Heart left ventricle (tissue), 16 donors: ENCODE measurements around the gene TMBIM1. TPM values are rescaled to one million over a fixed set of nuclear protein-coding genes. Genes with fewer than 3 reads are reported as not detected.

Experiments
- ATAC-seq, 4 donors: fragments of 200-7000 bp; cut with Tn5 transposase; one replicate each; pipeline ENCODE4 v1.9.1; 2020 to 2022; ENCODE audit warnings: moderate library complexity in 4 of 4, mild to moderate bottlenecking in 3 of 4, moderate number of reproducible peaks in 1 of 4
- DNase-seq, 5 donors: peaks; one replicate each; pipeline ENCODE4 v3.0.0-alpha.2; 2020
- H3K27ac ChIP-seq, 12 donors: fragments of 200-600 bp; sonication (generic) in 4 of 12; one replicate each; pipeline versions ENCODE4 v1.5.0 to v1.8.0; 2016 to 2022; ENCODE audit warnings: mild to moderate bottlenecking in 2 of 12
- H3K27me3 ChIP-seq, 9 donors: fragments of 200-600 bp; sonication (generic) in 2 of 9; one replicate each; pipeline versions ENCODE4 v1.5.1 to v1.8.0; 2016 to 2022; ENCODE audit warnings: mild to moderate bottlenecking in 3 of 9
- H3K36me3 ChIP-seq, 9 donors: fragments of 200-600 bp; sonication (generic) in 2 of 9; one replicate each; pipeline versions ENCODE4 v1.5.0 to v1.8.0; 2018 to 2022; ENCODE audit warnings: mild to moderate bottlenecking in 2 of 9
- H3K4me1 ChIP-seq, 12 donors: fragments of 200-600 bp; sonication (generic) in 4 of 12; one replicate each; pipeline versions ENCODE4 v1.5.0 to v1.8.0; 2016 to 2022; ENCODE audit warnings: mild to moderate bottlenecking in 3 of 12
- H3K4me3 ChIP-seq, 12 donors: fragments of 200-600 bp; sonication (generic) in 4 of 12; one replicate each; pipeline versions ENCODE4 v1.5.0 to v1.8.0; 2017 to 2022; ENCODE audit warnings: mild to moderate bottlenecking in 9 of 12, moderate library complexity in 4 of 12
- H3K9me3 ChIP-seq, 12 donors: fragments of 200-600 bp; sonication (generic) in 4 of 12; one replicate each; pipeline versions ENCODE4 v1.5.0 to v1.8.0; 2016 to 2022; ENCODE audit warnings: mild to moderate bottlenecking in 1 of 12
- CTCF ChIP-seq, 12 donors: fragments of 200-600 bp; sonication (generic) in 4 of 12; IDR thresholded peaks; one replicate each; pipeline versions ENCODE4 v1.5.0 to v1.8.0; 2018 to 2022; ENCODE audit warnings: antibody characterized with exemption in 12 of 12, mild to moderate bottlenecking in 5 of 12
- POLR2A ChIP-seq, 2 donors: fragments of 450-650 bp; IDR thresholded peaks; one replicate each; pipeline ENCODE4 v1.6.1; 2017; ENCODE audit warnings: antibody characterized with exemption in 2 of 2, mild to moderate bottlenecking in 2 of 2, moderate library complexity in 2 of 2
- WGBS, 4 donors: extraction: QIAGEN DNeasy Blood & Tissue Kit in 2 of 4; methylation state at CpG; one replicate each; pipeline versions ENCODE4 v1.1.5 to v1.1.7; 2013 to 2018; 5-methylcytosine and 5-hydroxymethylcytosine counted together
- intact Hi-C, 10 donors: fragments of 100-400 bp; cut with DNase I; formaldehyde crosslinking; loops; one replicate each; pipeline versions ENCODE4 v1.11.1 to v1.14.2; 2022
- polyA plus RNA-seq, 2 donors: library from polyadenylated mRNA; stranded (reverse); fragments of 200-250 nt; gene quantifications; one replicate each; pipeline ENCODE4 v1.2.3, GENCODE V29; 2013
- total RNA-seq, 9 donors: library from RNA; depleted of rRNA in 2 of 9; stranded (reverse); fragments of >200 nt in 2 of 9; fragmentation: NEBNext Ultra II Directional in 3 of 9; extraction: Animal tissue kit (Norgen Biotek cat#: 25700) in 3 of 9; gene quantifications; one replicate each; pipeline versions ENCODE4 v1.1.0 to v1.2.4, GENCODE V29; 2016 to 2023
- donor health status: ischemic (EF 13 %, LVEDD 7.1; RV severe dilation, severe dysfunction).
- donor health status: healthy with polysubstance abuse.
- donor health status: DM: no; HTN: yes; CAD: no.
- donor health status: DM: no; HTN: no; CAD: no.
- donor health status: ischemic (EF 25% LVEDD 6.9; RV normal size, moderate dysfunction).
- donor health status: ischemic (EF 25% LVEDD 5.7; RV mildly dilated, moderate dysfunction).
- donor health status: healthy.
- donor health status: DM: yes; HTN: yes; CAD: no.
- donor health status: ischemic (EF 35%, LVEDD 5.7; RV mildly dilated, moderate dysfunction).
- donor health status: nonischemic (EF 11% LVEDD 7.7; RV severe dilation, severe dysfunction).
- donor health status: DM: yes; HTN: yes; CAD: no.
- donor health status: PGD.
- donor health status: ischemic (EF 29% LVEDD 5.4; RV normal size, mild dysfunction).
- donor health status: nonischemic (EF 23%, LVEDD 6.1; RV moderate dilation, normal function).

Gene TMBIM1
- total and polyA plus RNA-seq, 11 donors: 41.8 to 208 (median 126) TPM

- 73 to 90% (median 86%) methylated on average over 6 of the region's 6 CpGs for WGBS, 4 donors
- intact Hi-C loops: loop anchor here in 7 of 10 donors (2.0 to 5.0 kb wide), 4 partner anchors 33 to 69 kb away; partner anchors contain the start of gene ARPC2 (in 1 of the 7)
- H3K36me3 ChIP-seq: peaks cover 0 to 68% (median 60%) of the 10 kb centered on the region in 9 donors
These were observed 36.9 kb downstream of the TMBIM1 start for GRCh38 chr2:218255446-218255845.

GRCh38 chr2:218253232-218253625 is 39.1 kb downstream of the TMBIM1 start:
- no peak for TF ChIP-seq POLR2A (IDR thresholded peaks at IDR 0.05)
- Histone ChIP-seq H3K27me3 (no peaks in the 10 kb centered on the region), H3K4me3 (no peak overlapping the region), H3K4me1 (peaks cover 0 to 28% (median 6%) of the 10 kb centered on the region in 12 donors), H3K27ac (peak overlapping the region in 3 of 12 donors; percentile 18 to 52 (median 50)), H3K36me3 (peaks cover 8 to 90% (median 82%) of the 10 kb centered on the region in 9 donors), H3K9me3 (no peaks in the 10 kb centered on the region)
- DNase-seq: no peak
- ATAC-seq: no peak
- intact Hi-C loops: loop anchor here in 1 of 10 donors (5.0 kb wide), 1 partner anchor 66 kb away; no protein-coding TSS in a partner anchor
- 77 to 90% (median 80%) methylated on average over 5 of the region's 5 CpGs for WGBS, 4 donors

More at GRCh38 chr2:218255446-218255845, 36.9 kb downstream of the TMBIM1 start:
- H3K27me3 ChIP-seq: no peaks in the 10 kb centered on the region
- DNase-seq (no peak), ATAC-seq (no peak)
- no peak for TF ChIP-seq CTCF (IDR thresholded peaks at IDR 0.05)
- TF ChIP-seq POLR2A (IDR thresholded peaks at IDR 0.05): no peak
- H3K4me3 ChIP-seq: no peak overlapping the region
- peaks cover 0 to 50% (median 28%) of the 10 kb centered on the region in 12 donors for H3K4me1 ChIP-seq
- no peak overlapping the region for H3K27ac ChIP-seq
- no peaks in the 10 kb centered on the region for H3K9me3 ChIP-seq

GRCh38 chr2:218252509-218253231 is 39.6 kb downstream of the TMBIM1 start:
- H3K27ac ChIP-seq: peak overlapping the region in 6 of 12 donors; percentile 4 to 52 (median 30)
- TF ChIP-seq POLR2A (IDR thresholded peaks at IDR 0.05) (no peak), CTCF (IDR thresholded peaks at IDR 0.05) (no peak)

GRCh38 chr2:218249691-218250090 is 42.6 kb downstream of the TMBIM1 start:
- no peaks in the 10 kb centered on the region for H3K27me3 ChIP-seq
- intact Hi-C loops: loop anchor here in 1 of 10 donors (5.0 kb wide), 1 partner anchor 62 kb away; no protein-coding TSS in a partner anchor
- WGBS, 4 donors: 93 to 96% (median 94%) methylated on average over 13 of the region's 13 CpGs
- no peak overlapping the region for H3K4me3 ChIP-seq
- no peaks in the 10 kb centered on the region for H3K9me3 ChIP-seq
- ATAC-seq: no peak
- no peak for DNase-seq
- TF ChIP-seq CTCF (IDR thresholded peaks at IDR 0.05) (no peak), POLR2A (IDR thresholded peaks at IDR 0.05) (no peak)
- peaks cover 8 to 100% (median 100%) of the 10 kb centered on the region in 9 donors for H3K36me3 ChIP-seq
- H3K4me1 ChIP-seq: peaks cover 0 to 20% (median 3%) of the 10 kb centered on the region in 12 donors
- no peak overlapping the region for H3K27ac ChIP-seq

More at GRCh38 chr2:218252509-218253231, 39.6 kb downstream of the TMBIM1 start:
- DNase-seq (peak in 1 of 5 donors; percentile 43), ATAC-seq (peak in 3 of 4 donors; percentile 40 to 80 (median 52))
- Histone ChIP-seq H3K27me3 (no peaks in the 10 kb centered on the region), H3K9me3 (no peaks in the 10 kb centered on the region), H3K4me3 (no peak overlapping the region), H3K36me3 (peaks cover 8 to 96% (median 88%) of the 10 kb centered on the region in 9 donors), H3K4me1 (peaks cover 0 to 23% (median 4%) of the 10 kb centered on the region in 12 donors)
- 57 to 81% (median 73%) methylated on average over 7 of the region's 7 CpGs for WGBS, 4 donors
- intact Hi-C loops: loop anchor here in 1 of 10 donors (5.0 kb wide), 1 partner anchor 65 kb away; no protein-coding TSS in a partner anchor
